Neural cell (in vitro differentiated cells): ENCODE measurements around the gene MALRD1. TPM values are rescaled to one million over a fixed set of nuclear protein-coding genes. Genes with fewer than 3 reads are reported as not detected.

Experiments used
- H2AFZ ChIP-seq: fragments of 200-600, 300-800 bp; sonication (generic), shearing (Covaris generic); 2 replicates; pipeline ENCODE4 v1.6.0; 2014; ENCODE audit warnings: low read depth, mild to moderate bottlenecking, antibody characterized with exemption, low read length, moderate library complexity
- H3F3A ChIP-seq: fragments of 200-600 bp; shearing (Covaris generic); 2 replicates; pipeline ENCODE4 v1.6.1; 2016; ENCODE audit warnings: mild to moderate bottlenecking, moderate library complexity, mixed read lengths, antibody characterized with exemption, low read length; ENCODE audit not compliant: insufficient read depth, poor library complexity, severe bottlenecking
- H3K27ac ChIP-seq: fragments of 200-600, 300-800 bp; sonication (generic), shearing (Covaris generic); 2 replicates; pipeline ENCODE4 v1.5.1; 2014; ENCODE audit warnings: mild to moderate bottlenecking, low read length, moderate library complexity
- H3K27me3 ChIP-seq: fragments of 300-800, 200-600 bp; sonication (generic), shearing (Covaris generic); 2 replicates; pipeline ENCODE4 v1.6.0; 2014; ENCODE audit warnings: mild to moderate bottlenecking, low read depth, low read length, moderate library complexity; ENCODE audit not compliant: insufficient read depth
- H3K36me3 ChIP-seq: fragments of 300-800, 200-600 bp; sonication (generic), shearing (Covaris generic); 2 replicates; pipeline ENCODE4 v1.5.1; 2014; ENCODE audit warnings: mild to moderate bottlenecking, antibody characterized with exemption, low read length, moderate library complexity; ENCODE audit not compliant: insufficient read depth
- H3K4me2 ChIP-seq: fragments of 300-800, 200-600 bp; sonication (generic), shearing (Covaris generic); 2 replicates; pipeline ENCODE4 v1.6.0; 2014; ENCODE audit warnings: mild to moderate bottlenecking, low read length
- H3K4me3 ChIP-seq: fragments of 300-800, 200-600 bp; sonication (generic), shearing (Covaris generic); 2 replicates; pipeline ENCODE4 v1.5.1; 2014; ENCODE audit warnings: mild to moderate bottlenecking, low read length, moderate library complexity
- H3K79me2 ChIP-seq: fragments of 200-600 bp; shearing (Covaris generic); replicated peaks from 2 replicates; pipeline ENCODE4 v1.6.0; 2014; ENCODE audit warnings: mild to moderate bottlenecking, low read length, moderate library complexity; ENCODE audit not compliant: insufficient read depth
- H3K9ac ChIP-seq: fragments of 300-800, 200-600 bp; sonication (generic), shearing (Covaris generic); 2 replicates; pipeline ENCODE4 v1.6.1; 2016; ENCODE audit warnings: mild to moderate bottlenecking, low read length, mixed read lengths
- H3K9me2 ChIP-seq: fragments of 200-600 bp; shearing (Covaris generic); 2 replicates; pipeline ENCODE4 v1.6.1; 2016; ENCODE audit warnings: mild to moderate bottlenecking, low read length, mixed read lengths; ENCODE audit not compliant: insufficient read depth
- H3K9me3 ChIP-seq: fragments of 200-600, 300-800 bp; sonication (generic), shearing (Covaris generic); 2 replicates; pipeline ENCODE4 v1.6.1; 2016; ENCODE audit warnings: mild to moderate bottlenecking, mixed run types, low read length, moderate library complexity, mixed read lengths
- H4K20me1 ChIP-seq: fragments of 200-600 bp; shearing (Covaris generic); 2 replicates; pipeline ENCODE4 v1.6.1; 2016; ENCODE audit warnings: mild to moderate bottlenecking, mixed run types; ENCODE audit not compliant: insufficient read depth
- EP300 ChIP-seq: fragments of 450-650 bp; conservative IDR thresholded peaks from 2 replicates; pipeline ENCODE4 v1.6.1; 2014; ENCODE audit warnings: antibody characterized with exemption, mild to moderate bottlenecking, moderate library complexity; ENCODE audit not compliant: poor library complexity, severe bottlenecking
- EZH2 ChIP-seq: fragments of 200-600, 300-800 bp; shearing (Covaris generic), sonication (generic); IDR thresholded peaks from 2 replicates; pipeline ENCODE4 v1.6.1; 2014; ENCODE audit warnings: antibody characterized with exemption, low read length, borderline replicate concordance, mild to moderate bottlenecking; ENCODE audit not compliant: insufficient read depth, poor library complexity, severe bottlenecking
- MXI1 ChIP-seq: fragments of 450-650 bp; conservative IDR thresholded peaks from 2 replicates; pipeline ENCODE4 v1.6.1; 2014; ENCODE audit warnings: antibody characterized with exemption, mild to moderate bottlenecking; ENCODE audit not compliant: poor library complexity, severe bottlenecking
- POLR2AphosphoS5 ChIP-seq: IDR thresholded peaks from 2 replicates; pipeline ENCODE4 v1.6.1; 2012
- RAD21 ChIP-seq: fragments of 450-650 bp; conservative IDR thresholded peaks from 2 replicates; pipeline ENCODE4 v1.6.1; 2014; ENCODE audit warnings: antibody characterized with exemption, mild to moderate bottlenecking, moderate library complexity
- SMC3 ChIP-seq: fragments of 450-650 bp; conservative IDR thresholded peaks from 2 replicates; pipeline ENCODE4 v1.6.1; 2014; ENCODE audit warnings: antibody characterized with exemption, mild to moderate bottlenecking, moderate library complexity; ENCODE audit not compliant: poor library complexity
- TAF1 ChIP-seq: IDR thresholded peaks from 2 replicates; pipeline ENCODE4 v1.6.1; 2012; ENCODE audit warnings: low read depth
- polyA plus RNA-seq: library from polyadenylated mRNA; depleted of rRNA; stranded (reverse); fragments of >200 nt; gene quantifications from 2 replicates; pipeline ENCODE4 v1.2.3, GENCODE V29; 2014
- TF ChIP-seq, protein P1 (sequence below): fragments of 450-650 bp; IDR thresholded peaks from 2 replicates; pipeline ENCODE4 v1.5.1; 2014; ENCODE audit warnings: antibody characterized with exemption, mild to moderate bottlenecking, moderate library complexity; ENCODE audit not compliant: poor library complexity, severe bottlenecking
- TF ChIP-seq, protein P2 (sequence below): IDR thresholded peaks from 2 replicates; pipeline ENCODE4 v1.6.1; 2012; ENCODE audit warnings: borderline replicate concordance

The MALRD1 gene
- polyA plus RNA-seq, 1 donor from 2014 or later, result 0.21 TPM

DNA sequence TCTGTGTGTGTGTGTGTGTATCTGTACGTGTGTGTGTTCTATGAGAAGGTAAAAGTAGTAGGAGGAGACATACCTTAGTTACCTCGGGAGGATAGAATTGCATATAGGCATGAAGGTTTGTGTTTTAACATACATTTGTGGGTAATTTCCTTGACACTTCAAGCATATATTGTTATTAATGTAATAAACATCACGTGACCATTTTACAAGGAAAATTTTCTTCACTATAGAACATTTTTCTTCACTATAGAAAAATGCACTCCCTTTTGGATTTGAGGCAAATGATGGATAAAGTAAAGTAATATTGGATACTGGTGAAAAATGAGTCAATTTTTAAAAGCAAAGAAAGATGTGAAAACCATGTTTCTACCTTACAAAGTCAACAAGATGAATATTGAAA lies 640.6 kb downstream of the MALRD1 start:
- Histone ChIP-seq H3K9me2 (no peaks in the 10 kb centered on the region), H3K27ac (no peak overlapping the region), H3K4me3 (no peak overlapping the region), H3F3A (no peaks in the 10 kb centered on the region), H4K20me1 (no peaks in the 10 kb centered on the region), H3K27me3 (no peaks in the 10 kb centered on the region), H3K9me3 (no peaks in the 10 kb centered on the region), H3K36me3 (no peaks in the 10 kb centered on the region), H3K4me2 (no peak overlapping the region), H3K79me2 (no peaks in the 10 kb centered on the region), H3K9ac (no peak overlapping the region), H2AFZ (no peak overlapping the region)
- no peak for TF ChIP-seq SMC3
- TF ChIP-seq TAF1, result no peak
- no peak for TF ChIP-seq RAD21
- TF ChIP-seq EZH2, result no peak
- TF ChIP-seq POLR2AphosphoS5, result no peak
- no peak for TF ChIP-seq MXI1
- TF ChIP-seq, protein P1, sequence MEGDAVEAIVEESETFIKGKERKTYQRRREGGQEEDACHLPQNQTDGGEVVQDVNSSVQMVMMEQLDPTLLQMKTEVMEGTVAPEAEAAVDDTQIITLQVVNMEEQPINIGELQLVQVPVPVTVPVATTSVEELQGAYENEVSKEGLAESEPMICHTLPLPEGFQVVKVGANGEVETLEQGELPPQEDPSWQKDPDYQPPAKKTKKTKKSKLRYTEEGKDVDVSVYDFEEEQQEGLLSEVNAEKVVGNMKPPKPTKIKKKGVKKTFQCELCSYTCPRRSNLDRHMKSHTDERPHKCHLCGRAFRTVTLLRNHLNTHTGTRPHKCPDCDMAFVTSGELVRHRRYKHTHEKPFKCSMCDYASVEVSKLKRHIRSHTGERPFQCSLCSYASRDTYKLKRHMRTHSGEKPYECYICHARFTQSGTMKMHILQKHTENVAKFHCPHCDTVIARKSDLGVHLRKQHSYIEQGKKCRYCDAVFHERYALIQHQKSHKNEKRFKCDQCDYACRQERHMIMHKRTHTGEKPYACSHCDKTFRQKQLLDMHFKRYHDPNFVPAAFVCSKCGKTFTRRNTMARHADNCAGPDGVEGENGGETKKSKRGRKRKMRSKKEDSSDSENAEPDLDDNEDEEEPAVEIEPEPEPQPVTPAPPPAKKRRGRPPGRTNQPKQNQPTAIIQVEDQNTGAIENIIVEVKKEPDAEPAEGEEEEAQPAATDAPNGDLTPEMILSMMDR, result no peak
- TF ChIP-seq, protein P2, sequence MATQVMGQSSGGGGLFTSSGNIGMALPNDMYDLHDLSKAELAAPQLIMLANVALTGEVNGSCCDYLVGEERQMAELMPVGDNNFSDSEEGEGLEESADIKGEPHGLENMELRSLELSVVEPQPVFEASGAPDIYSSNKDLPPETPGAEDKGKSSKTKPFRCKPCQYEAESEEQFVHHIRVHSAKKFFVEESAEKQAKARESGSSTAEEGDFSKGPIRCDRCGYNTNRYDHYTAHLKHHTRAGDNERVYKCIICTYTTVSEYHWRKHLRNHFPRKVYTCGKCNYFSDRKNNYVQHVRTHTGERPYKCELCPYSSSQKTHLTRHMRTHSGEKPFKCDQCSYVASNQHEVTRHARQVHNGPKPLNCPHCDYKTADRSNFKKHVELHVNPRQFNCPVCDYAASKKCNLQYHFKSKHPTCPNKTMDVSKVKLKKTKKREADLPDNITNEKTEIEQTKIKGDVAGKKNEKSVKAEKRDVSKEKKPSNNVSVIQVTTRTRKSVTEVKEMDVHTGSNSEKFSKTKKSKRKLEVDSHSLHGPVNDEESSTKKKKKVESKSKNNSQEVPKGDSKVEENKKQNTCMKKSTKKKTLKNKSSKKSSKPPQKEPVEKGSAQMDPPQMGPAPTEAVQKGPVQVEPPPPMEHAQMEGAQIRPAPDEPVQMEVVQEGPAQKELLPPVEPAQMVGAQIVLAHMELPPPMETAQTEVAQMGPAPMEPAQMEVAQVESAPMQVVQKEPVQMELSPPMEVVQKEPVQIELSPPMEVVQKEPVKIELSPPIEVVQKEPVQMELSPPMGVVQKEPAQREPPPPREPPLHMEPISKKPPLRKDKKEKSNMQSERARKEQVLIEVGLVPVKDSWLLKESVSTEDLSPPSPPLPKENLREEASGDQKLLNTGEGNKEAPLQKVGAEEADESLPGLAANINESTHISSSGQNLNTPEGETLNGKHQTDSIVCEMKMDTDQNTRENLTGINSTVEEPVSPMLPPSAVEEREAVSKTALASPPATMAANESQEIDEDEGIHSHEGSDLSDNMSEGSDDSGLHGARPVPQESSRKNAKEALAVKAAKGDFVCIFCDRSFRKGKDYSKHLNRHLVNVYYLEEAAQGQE, result no peak
- TF ChIP-seq EP300, result no peak

DNA sequence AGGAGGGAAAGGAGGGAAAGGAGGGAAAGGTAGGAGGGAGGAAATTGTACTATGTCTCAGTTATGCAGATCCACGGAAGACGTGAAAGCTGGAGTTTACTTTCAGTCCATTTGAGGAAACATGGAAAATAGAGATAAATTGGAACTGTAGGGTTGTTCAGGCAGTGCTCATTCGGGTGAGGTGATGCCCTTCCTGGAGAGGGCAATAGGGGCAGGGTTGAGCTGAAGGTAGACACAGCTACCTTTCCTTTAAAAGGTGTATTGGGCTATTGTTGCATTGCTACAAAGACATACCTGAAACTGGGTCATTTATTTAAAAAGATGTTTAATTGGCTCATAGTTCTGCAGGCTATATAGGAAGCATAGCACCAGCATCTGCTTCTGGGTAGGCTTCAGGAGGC lies 650.7 kb downstream of the MALRD1 start:
- H4K20me1 ChIP-seq, result no peaks in the 10 kb centered on the region
- no peak overlapping the region for H3K4me3 ChIP-seq
- no peaks in the 10 kb centered on the region for H3K79me2 ChIP-seq
- no peak overlapping the region for H2AFZ ChIP-seq
- H3F3A ChIP-seq, result no peaks in the 10 kb centered on the region
- TF ChIP-seq POLR2AphosphoS5, result no peak
- no peaks in the 10 kb centered on the region for H3K27me3 ChIP-seq
- no peaks in the 10 kb centered on the region for H3K36me3 ChIP-seq
- H3K9ac ChIP-seq, result no peak overlapping the region
- H3K9me3 ChIP-seq, result no peaks in the 10 kb centered on the region
- no peaks in the 10 kb centered on the region for H3K9me2 ChIP-seq
- no peak overlapping the region for H3K4me2 ChIP-seq
- H3K27ac ChIP-seq, result no peak overlapping the region

DNA sequence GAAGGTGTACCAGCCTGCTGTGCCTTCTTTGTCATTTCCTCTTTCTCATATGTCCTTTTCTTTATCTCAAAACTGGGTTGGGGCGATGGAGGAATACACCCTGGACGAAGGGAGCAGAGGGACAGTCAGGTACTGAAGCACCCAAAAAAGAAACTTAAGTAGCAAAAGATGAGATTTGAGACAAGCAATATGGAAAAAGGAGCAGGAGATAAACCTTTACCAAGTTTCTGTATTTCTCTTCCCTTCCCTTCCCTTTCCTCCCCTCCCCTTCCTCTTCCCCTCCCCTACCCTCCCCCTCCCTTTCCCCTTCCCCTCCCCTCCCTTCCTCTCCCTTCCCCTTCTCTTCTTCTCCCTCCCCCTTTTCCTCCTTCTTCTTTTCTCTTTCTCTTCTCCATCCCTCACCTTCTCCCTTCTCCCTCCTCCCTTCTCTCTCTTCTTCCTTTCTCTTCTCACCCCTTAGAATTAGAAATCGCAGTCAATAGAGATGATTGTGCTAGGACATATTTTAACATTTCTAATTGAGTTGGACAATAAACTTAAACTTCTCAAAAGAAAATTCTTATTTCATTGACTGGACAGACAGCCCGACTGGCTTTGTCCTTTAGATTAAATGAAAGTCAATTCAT lies 652.9 kb downstream of the MALRD1 start:
- Histone ChIP-seq H3K27ac (no peak overlapping the region), H3F3A (no peaks in the 10 kb centered on the region), H4K20me1 (no peaks in the 10 kb centered on the region), H3K36me3 (no peaks in the 10 kb centered on the region), H3K4me3 (no peak overlapping the region), H3K79me2 (no peaks in the 10 kb centered on the region), H3K27me3 (no peaks in the 10 kb centered on the region), H2AFZ (no peak overlapping the region), H3K9me3 (no peaks in the 10 kb centered on the region), H3K9me2 (no peaks in the 10 kb centered on the region), H3K4me2 (no peak overlapping the region), H3K9ac (no peak overlapping the region)
- TF ChIP-seq, protein P2, result no peak
- no peak for TF ChIP-seq TAF1
- no peak for TF ChIP-seq RAD21
- no peak for TF ChIP-seq EP300
- TF ChIP-seq POLR2AphosphoS5, result no peak
- TF ChIP-seq EZH2, result no peak
- TF ChIP-seq SMC3, result no peak
- no peak for TF ChIP-seq MXI1
- TF ChIP-seq, protein P1, result no peak
